HG03159 (cell line): ENCODE data around the gene UBQLN3.

Experiments used
- ATAC-seq: cut with Tn5 transposase; IDR thresholded peaks from one replicate; pipeline ENCODE4 v1.9.1; 2021; ENCODE audit warnings: mild to moderate bottlenecking, moderate library complexity; ENCODE audit not compliant: unreplicated experiment

The UBQLN3 gene

GRCh38 chr11:5509803-5510202 is at the start of gene UBQLN3:
UBQLN3 (minus strand) TSS chr11:5509957; CDS start chr11:5509558, 399 bp downstream.
- no peak for ATAC-seq

GRCh38 chr11:5557751-5558150 is 48.0 kb upstream of the UBQLN3 start:
- no peak for ATAC-seq

- ATAC-seq: no peak
Measured at GRCh38 chr11:5556596-5557188, 46.9 kb upstream of the UBQLN3 start.

- ATAC-seq: no peak
Measured at GRCh38 chr11:5553343-5553742, 43.6 kb upstream of the UBQLN3 start.

- ATAC-seq: peak; percentile 73
Measured at GRCh38 chr11:5550440-5551095, 40.8 kb upstream of the UBQLN3 start.

DNA sequence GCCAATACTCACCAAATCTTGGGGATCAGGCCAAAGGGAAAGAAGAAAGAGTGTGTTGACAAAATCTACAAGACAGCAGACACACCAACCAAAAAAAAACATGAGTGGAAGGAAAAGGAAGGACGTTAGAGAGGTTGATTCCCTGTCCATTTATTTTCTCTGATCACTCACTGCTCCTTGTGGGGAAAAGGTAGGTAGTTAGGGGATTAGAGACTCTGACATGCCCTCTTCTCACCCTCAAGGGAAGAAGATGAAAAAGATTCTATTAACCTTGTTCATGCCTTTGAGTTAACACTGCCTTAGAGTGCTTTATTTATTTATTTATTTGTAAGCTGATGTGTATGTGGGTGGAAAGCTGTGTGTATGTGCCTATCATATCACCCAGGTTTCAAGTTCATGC is 38.7 kb upstream of the UBQLN3 start, which contains the start of gene OR52H1:
Gene OR52H1, minus strand, starts transcription at position 101 of the 400 bp plus-strand sequence. CDS start 3,035 bp downstream, outside the sequence.
- ATAC-seq: no peak

GRCh38 chr11:5547982-5548381 is 38.2 kb upstream of the UBQLN3 start:
- no peak for ATAC-seq

DNA sequence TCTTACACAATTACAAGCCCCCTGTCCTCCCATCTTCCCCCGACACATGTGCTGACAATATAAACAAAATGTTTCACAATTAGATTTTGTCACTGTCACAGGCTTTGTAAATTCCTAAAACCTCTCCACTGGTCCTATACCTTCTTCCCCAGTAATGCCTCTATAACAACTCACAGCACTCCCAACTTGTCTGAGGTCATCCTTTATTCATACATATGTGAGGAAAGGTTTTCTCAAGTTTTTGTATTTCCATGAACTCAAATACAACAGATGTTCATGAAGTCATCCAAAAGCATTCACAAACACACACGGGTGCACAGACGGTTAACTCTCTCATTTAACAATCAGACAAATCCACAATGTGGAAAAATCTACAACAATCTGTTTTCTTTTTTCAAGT is 36.7 kb upstream of the UBQLN3 start:
- no peak for ATAC-seq

DNA sequence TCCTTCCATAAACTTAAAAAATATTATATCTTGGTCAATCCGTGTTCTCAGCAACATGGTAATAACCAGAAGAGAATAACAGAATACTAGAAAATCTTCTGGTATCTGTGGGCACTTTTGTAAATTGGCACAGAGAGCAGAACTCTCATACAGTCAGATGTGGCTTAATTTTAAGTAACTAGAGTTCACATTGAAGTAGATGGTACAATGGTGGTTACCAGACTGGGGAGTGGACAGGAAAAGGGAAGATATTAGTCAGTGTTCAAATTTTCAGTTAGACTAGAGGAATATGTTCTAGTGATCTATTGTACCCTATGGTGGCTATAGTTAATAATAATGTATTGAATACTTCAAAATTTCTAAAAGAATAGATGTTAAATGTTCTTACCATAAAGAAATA is 31.7 kb upstream of the UBQLN3 start:
- ATAC-seq: no peak

GRCh38 chr11:5536482-5536881 is 26.7 kb upstream of the UBQLN3 start:
- ATAC-seq: no peak

DNA sequence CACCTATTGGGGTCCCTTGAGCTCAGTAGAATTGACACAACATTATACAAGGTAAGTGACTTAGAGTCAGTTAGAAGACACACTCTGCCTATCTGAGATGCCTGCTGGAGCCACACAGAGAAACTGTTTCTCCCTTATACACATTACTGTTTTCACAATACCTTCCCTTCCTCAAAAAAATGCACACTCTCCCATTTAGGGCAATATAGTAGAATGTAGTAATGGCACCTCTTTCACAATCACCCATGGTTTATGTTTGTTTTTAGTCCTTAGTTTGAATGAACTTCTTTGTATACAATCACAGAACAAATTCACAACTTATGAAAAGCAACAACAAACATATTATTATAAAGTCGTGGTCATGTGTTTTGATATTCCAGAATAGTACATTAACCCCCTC is 24.3 kb upstream of the UBQLN3 start:
- no peak for ATAC-seq

GRCh38 chr11:5531053-5531831 is 21.5 kb upstream of the UBQLN3 start:
- ATAC-seq: no peak

DNA sequence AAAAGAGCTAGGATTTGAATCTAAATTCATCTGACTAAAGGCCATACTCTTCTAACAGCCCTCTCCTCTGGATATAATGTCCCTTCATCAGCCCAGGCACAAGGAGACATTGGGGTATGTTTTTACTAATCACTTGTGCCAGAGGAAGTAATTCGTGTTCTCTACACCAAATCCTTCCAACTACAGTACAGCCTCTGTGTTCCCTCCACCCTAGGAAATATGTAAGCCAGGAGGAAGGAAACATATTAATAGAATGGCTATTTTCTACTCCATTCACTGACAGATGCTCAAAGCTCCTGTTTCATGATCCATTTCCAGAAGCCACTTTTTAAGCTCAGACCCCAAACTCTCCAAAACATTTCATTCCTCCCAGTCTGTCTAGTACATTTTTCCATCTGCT is 18.7 kb upstream of the UBQLN3 start:
- no peak for ATAC-seq

- ATAC-seq: no peak
Measured at GRCh38 chr11:5527716-5528115, 18.0 kb upstream of the UBQLN3 start.

GRCh38 chr11:5524756-5525155 is 15.0 kb upstream of the UBQLN3 start:
- ATAC-seq: no peak

- ATAC-seq: no peak
Measured at GRCh38 chr11:5522308-5522707, 12.6 kb upstream of the UBQLN3 start.

GRCh38 chr11:5521540-5521939 is 11.8 kb upstream of the UBQLN3 start:
- ATAC-seq: no peak

DNA sequence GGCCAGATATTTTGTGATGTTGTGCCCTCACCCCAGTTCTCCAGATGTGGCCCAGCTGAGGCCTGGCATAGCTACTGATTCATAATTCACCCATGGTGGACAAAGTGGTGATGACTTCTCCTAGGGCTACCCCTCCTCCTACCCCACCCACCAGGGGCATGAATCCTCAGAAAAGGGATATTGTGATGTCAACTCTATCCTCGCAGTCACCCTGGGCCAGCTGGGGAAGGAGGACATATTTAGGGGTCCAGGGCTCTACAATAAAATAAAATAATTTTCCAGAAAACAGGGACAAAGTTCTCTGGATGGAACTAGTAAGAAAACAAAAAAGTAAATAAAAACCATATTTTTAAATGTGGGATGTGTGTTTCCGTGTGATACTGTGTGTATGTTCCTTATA is 6.8 kb upstream of the UBQLN3 start, which contains the start of gene UBQLNL:
Gene UBQLNL, minus strand, starts transcription at position 101 of the 400 bp plus-strand sequence. CDS start 258 bp downstream, outside the sequence.
- ATAC-seq: no peak

DNA sequence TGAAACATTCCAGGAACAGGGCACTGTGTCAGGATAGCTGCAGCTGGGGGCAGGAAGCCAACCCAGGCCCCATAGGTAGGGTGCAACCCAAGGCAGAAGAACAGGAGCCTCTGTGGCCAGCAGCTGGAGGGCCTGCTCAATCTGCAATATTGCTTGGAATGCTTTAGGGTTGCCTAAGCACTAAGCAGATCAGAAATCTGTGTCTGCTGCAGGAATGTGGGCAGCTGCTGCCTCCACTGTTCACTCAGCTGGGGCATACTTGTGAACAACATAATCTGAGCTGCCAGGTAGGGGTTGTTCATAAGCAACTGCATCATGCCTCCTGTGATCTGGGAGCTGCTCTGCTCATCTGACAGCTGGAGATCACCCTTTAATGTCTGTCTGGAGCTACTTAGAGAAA is 5.1 kb upstream of the UBQLN3 start:
- no peak for ATAC-seq

DNA sequence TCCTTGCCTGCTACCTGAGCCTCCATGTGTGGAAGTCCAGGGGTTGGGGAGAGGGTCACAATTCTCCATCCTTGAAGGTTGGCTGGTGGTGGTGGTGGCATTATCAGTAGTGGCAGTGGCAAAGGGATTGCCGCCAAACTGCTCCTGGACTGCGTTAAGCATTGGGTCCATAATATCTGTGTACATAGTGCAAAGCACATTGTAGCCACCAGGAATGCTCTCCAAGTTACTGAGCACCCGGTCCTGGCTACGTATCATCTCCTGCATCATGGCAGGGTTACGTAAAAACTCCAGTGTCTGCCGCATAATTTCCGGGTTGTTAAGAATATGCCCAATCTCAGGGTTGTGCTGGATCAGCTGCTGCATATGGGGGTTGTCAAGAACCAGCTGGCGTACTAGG is 1.2 kb downstream of the UBQLN3 start:
- ATAC-seq: no peak

DNA sequence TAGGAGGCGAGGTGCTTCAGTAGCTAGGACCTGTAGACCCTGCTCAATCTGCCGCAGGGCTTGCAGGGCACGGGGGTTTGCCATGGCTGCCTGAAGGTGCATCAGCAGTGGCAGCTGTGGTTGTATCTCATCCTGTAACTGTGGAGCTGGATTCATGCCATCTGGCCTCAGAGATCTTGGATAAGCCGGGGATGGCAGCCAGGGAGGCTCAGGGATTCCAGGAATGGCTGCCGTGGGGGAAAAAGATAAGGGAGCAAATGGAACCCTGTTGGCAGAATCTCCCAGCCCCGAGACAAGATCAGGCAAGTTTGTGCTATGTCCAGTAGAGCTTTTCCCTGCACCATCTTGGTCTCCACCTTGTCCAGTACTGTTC is 1.8 kb downstream of the UBQLN3 start:
- no peak for ATAC-seq
